Activated CD4-positive, alpha-beta T cell treated with anti-CD3 and anti-CD28 coated beads, Interleukin-2, Interleukin-4, amounts not matched to agents 100 ng/mL and 50 ng/mL, durations not matched to agents 16 hours and 8 hours (primary cell): ENCODE measurements around the gene ENSA.
A peak's percentile ranks its signal among the peaks of the same experiment; 100 is the strongest.
"Not testable (repeated sequence)": the region's sequence is repeated elsewhere in the genome, so short reads cannot be mapped to it uniquely, and the experiment has no call there.

Experiments
- DNase-seq: peaks from one replicate; pipeline ENCODE4 v3.0.0-alpha.2; 2020; ENCODE audit warnings: low spot score

The ENSA gene

GRCh38 chr1:150629115-150629928 is at the start of gene ENSA:
TSS of gene ENSA (minus strand) at chr1:150629612. CDS start at chr1:150629470, 142 bp downstream.
- DNase-seq: peak; percentile 99

GRCh38 chr1:150678988-150679387 is 49.6 kb upstream of the ENSA start:
- no peak for DNase-seq

- DNase-seq: no peak
These were observed 45.5 kb upstream of the ENSA start for GRCh38 chr1:150674881-150675280.

DNA sequence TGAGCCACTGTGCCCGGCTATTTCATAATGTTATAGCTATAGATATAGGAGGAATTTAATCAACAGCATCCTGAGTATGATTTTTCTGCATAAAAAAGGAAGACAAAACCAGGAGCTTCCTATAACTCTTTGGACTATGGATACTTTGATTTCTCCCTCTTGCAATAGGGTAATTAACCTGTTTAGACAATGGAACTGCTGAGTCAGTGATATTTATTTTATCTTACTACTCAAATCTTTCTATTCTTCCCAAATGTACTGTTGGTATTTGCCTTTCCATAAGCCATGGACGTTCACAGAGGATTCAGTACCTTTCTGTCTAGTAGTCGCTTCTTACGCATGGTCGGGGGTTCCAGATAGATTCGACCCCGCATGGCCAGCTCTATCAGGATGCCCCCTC is 33.9 kb upstream of the ENSA start:
- DNase-seq: no peak

DNA sequence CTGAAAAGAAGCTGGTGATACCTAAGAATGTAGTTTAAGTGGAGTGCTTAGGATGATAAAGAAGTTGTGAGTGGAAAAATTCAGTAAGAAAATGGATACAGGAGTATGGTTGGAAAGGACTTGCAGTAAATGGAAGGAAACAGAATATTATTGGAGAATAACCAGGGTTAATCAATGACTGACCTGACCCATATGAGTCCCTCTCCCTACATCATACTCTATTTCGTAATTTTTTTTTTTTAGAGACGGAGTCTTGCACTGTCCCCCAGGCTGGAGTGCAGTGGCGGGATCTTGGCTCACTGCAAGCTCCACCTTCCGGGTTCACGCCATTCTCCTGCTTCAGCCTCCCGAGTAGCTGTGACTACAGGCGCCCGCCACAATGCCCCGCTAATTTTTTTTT is 33.4 kb upstream of the ENSA start:
- no peak for DNase-seq

- DNase-seq: no peak
These were observed 31.7 kb upstream of the ENSA start for GRCh38 chr1:150661156-150661555.

DNA sequence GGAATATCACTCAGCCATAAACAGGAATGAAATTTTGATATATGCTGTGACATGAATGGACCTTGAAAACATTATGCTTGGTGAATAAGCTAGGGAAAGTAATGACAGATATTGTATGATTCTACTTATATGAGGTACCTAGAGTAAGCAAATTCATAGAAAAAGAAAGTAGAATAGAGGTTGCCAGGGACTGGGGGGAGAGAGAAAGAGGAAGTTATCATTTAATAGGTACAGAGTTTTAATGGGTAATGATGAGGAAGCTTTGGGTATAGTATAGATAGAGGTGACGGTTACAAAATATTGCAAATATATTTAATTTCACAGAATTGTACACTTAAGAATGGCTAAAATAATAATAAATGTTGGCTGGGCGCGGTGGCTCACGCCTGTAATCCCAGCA is 31.2 kb upstream of the ENSA start:
- DNase-seq: no peak

DNA sequence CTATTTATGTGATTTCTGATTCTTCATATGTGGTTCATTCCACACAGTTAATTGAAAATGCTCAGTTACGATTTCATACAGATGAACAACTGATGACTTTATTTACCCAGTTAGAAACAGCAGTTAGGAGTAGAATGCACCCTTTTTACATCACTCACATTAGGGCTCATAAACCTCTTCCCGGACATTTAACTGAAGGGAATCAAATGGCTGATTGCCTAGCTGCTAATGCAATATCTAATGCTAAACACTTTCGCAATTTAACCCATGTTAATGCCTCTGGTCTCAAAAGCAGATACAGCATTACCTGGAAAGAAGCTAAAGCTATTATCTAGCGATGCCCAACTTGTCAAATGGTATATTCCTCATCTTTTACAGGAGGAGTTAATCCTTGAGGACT is 27.7 kb upstream of the ENSA start:
- DNase-seq: not testable (repeated sequence)

DNA sequence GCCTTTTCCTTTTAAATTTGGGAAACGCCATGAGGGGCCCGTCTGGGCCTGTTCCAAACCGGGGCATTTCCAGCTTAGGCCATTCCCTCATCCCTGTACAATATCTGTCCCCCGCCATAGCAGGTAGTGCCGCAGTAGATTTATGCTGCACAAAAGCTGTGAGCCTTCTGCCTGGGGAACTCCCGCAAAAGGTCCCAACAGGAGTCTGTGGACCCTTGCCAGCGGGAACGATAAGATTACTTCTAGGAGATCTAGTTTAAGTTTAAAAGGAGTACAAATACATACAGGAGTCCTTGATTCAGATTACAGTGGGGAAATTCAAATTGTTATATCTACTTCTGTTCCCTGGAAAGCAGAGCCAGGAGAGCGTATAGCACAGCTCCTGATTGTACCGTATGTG is 25.2 kb upstream of the ENSA start:
- not testable (repeated sequence) for DNase-seq

DNA sequence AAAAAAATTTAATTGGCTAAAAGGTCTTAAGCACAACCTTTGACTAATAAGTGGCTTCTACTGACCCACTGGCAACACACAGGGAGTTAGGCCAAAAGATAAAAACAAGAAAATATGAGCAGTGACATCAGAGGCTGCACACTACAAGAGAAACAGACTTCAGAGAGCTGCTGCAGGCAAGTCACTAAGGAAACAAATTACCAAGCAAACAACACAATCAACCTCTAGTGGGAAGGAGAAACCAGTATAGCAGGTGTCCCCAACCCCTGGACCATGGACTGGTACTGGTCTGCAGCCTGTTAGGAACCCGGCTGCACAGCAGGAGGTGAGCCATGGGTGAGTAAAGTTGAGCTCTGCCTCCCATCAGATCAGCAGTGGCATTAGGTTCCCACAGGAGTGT is 20.8 kb upstream of the ENSA start:
- no peak for DNase-seq

DNA sequence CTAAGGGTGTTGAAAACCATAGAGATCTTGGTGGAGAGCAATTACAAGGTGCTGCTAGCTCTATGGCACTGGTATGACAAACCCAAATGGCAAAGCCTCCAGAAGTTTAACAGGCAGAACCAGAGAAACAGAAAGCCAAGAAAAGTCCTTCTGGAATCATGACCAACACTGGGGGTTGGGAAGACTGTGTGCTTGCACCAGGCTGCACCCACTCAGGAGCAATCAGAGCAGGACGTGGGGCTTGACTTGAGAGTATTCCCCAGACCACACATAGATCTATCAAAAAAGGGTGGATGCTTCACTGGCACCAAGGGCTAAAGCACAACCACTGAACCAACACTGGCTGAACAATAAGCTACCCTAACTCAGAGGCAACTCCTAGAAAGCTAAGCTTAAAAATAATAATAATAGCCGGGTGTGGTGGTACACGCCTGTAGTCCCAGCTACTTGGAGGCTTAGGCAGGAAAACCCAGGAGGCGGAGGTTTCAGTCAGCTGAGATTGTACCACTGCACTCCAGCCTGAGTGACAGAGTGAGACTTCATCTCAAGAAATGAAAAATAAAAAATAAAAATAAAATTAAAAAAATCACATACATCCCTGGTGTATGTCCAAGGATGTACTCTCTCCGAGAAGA is 20.1 kb upstream of the ENSA start:
- DNase-seq: no peak

DNA sequence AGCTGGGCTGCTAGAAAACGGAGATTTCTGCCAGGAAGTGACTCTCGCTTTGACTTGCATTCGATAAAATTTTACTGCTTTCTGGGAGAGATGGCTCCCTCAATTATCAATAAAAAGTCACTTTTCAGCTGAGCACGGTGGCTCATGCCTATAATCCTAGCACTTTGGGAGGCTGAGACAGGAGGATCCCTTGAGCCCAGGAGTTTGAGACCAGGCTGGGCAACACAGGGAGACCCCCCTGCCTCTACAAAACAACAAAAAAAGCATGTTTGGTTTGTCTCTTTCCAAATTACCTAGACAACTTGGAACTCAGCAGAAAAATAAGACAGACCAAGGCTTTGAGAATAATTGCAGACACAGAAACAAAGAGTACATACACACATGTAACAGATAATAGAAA is 12.9 kb upstream of the ENSA start:
- DNase-seq: no peak

GRCh38 chr1:150641126-150641815 is 11.9 kb upstream of the ENSA start:
- DNase-seq: not testable (repeated sequence)

GRCh38 chr1:150638430-150638829 is 9.0 kb upstream of the ENSA start:
- not testable (repeated sequence) for DNase-seq

DNA sequence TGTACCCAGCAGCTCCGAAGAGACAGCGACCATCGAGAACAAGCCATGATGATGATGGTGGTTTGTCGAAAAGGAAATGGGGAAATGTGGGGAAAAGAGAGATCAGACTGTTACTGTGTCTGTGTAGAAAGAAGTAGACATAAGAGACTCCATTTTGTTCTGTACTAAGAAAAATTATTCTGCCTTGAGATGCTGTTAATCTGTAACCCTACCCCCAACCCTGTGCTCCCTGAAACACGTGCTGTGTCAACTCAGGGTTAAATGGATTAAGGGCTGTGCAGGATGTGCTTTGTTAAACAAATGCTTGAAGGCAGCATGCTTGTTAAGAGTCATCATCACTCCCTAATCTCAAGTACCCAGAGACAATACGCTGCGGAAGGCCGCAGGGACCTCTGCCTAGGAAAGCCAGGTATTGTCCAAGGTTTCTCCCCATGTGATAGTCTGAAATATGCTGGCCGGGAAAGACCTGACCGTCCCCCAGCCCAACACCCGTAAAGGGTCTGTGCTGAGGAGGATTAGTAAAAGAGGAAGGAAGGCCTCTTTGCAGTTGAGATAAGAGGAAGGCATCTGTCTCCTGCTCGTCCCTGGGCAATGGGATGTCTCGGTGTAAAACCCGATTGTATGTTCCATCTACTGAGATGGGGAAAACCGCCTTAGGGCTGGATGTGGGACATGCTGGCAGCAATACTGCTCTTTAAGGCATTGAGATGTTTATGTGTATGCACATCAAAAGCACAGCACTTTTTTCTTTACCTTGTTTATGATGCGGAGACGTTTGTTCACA is 5.6 kb upstream of the ENSA start:
- not testable (repeated sequence) for DNase-seq

GRCh38 chr1:150628766-150629114 is 672 bp downstream of the ENSA start:
- no peak for DNase-seq

DNA sequence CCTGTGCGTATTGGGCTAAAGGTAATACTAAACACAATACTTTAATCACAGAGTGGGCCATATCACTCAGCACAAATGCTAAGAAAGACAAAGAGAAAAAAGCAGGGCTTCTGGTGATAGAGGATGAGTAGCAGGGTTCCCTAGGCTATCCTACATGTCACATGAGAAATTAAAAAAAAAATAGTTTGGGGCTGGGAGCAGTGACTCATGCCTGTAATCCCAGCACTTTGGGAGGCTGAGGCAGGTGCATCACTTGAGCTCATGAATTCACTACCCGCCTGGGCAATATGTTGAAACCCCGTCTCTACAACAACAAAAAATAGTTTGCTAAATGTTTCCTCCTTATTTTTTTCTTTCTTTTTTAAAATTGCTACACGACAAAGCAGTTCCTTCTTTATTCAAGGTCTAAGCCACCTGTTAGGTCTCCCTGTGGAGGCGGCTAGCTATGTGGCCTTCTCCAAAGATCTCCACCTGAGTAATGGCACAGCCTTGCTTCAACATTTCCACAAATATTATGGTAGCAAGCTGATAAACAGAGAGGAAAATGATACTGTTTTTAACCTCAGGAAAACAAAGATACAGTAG is 1.5 kb downstream of the ENSA start:
- DNase-seq: no peak

GRCh38 chr1:150626150-150626549 is 3.3 kb downstream of the ENSA start:
- DNase-seq: no peak

GRCh38 chr1:150624546-150624945 is 4.9 kb downstream of the ENSA start:
- not testable (repeated sequence) for DNase-seq

- not testable (repeated sequence) for DNase-seq
These were observed 5.3 kb downstream of the ENSA start for GRCh38 chr1:150624134-150624533.

- no peak for DNase-seq
These were observed 7.0 kb downstream of the ENSA start for GRCh38 chr1:150622303-150622975.
